ENCODE results near the gene CNST. TPM values are rescaled to one million over a fixed set of nuclear protein-coding genes. Genes with fewer than 3 reads are reported as not detected.
A peak's percentile ranks its signal among the peaks of the same experiment; 100 is the strongest.

Gene CNST
- total and polyA plus RNA-seq, 2 of the 13 experiments (the other 11 are each of a cell fraction or from before 2014, with no cell fraction given), result 6.3 to 12.4 TPM

- TF ChIP-seq ZHX1 (CRISPR knock-in tag; IDR thresholded peaks at IDR 0.05; ENCODE audit: low read depth) (no peak), TP53 (CRISPR knock-in tag; conservative IDR thresholded peaks at IDR 0.05) (no peak), SMAD1 (CRISPR knock-in tag; IDR thresholded peaks at IDR 0.05; ENCODE audit: borderline replicate concordance, low read depth) (peak; percentile 76; the same call in 1 of the 2 replicates), EHMT2 (IDR thresholded peaks at IDR 0.05; ENCODE audit: borderline replicate concordance, low read depth, low read length) (no peak), ZNF770 (CRISPR knock-in tag; IDR thresholded peaks at IDR 0.05) (peak; percentile 89), IRF9 (CRISPR knock-in tag; IDR thresholded peaks at IDR 0.05; ENCODE audit: borderline replicate concordance) (peak; percentile 27; the same call in 1 of the 2 replicates), CEBPZ (IDR thresholded peaks at IDR 0.05; ENCODE audit: low read length) (no peak), ZNF333 (CRISPR knock-in tag; IDR thresholded peaks at IDR 0.05; ENCODE audit: borderline replicate concordance) (no peak), DNMT1 (CRISPR knock-in tag; IDR thresholded peaks at IDR 0.05) (no peak), ZNF205 (CRISPR knock-in tag; IDR thresholded peaks at IDR 0.05) (no peak), ZNF232 (CRISPR knock-in tag; IDR thresholded peaks at IDR 0.05; ENCODE audit: borderline replicate concordance) (no peak; the same call in 1 of the 2 replicates), NFAT5 (CRISPR knock-in tag; IDR thresholded peaks at IDR 0.05) (no peak), TGIF2 (CRISPR knock-in tag; IDR thresholded peaks at IDR 0.05) (peak; percentile 67; the same call in 1 of the 2 replicates)
Measured at GRCh38 chr1:246566128-246566812, at the start of gene CNST, which contains the start of gene TFB2M (continued).

All from HepG2 (cell line).